Nephron (organoid): ENCODE measurements around the gene FNDC3B.

Source experiments
- H3K27ac Mint-ChIP-seq, 3 experiments: 2 replicates each; pipeline ENCODE4 v1.8.0; 2020; ENCODE audit warnings: mixed read lengths in 3 of 3, mild to moderate bottlenecking in 2 of 3, moderate library complexity in 1 of 3
- H3K27me3 Mint-ChIP-seq: 2 replicates; pipeline ENCODE4 v1.8.0; 2021; ENCODE audit warnings: low read depth, mild to moderate bottlenecking, moderate library complexity, mixed read lengths
- H3K36me3 Mint-ChIP-seq: 2 replicates; pipeline ENCODE4 v1.8.0; 2020; ENCODE audit warnings: low read depth, mixed read lengths
- H3K4me1 Mint-ChIP-seq: 2 replicates; pipeline ENCODE4 v1.8.0; 2020; ENCODE audit warnings: mixed read lengths
- H3K4me3 Mint-ChIP-seq, 3 experiments: 2 replicates each; pipeline ENCODE4 v1.8.0; 2020; ENCODE audit warnings: mild to moderate bottlenecking in 3 of 3, mixed read lengths in 3 of 3, moderate library complexity in 2 of 3
- H3K9me3 Mint-ChIP-seq: 2 replicates; pipeline ENCODE4 v1.8.0; 2020; ENCODE audit warnings: mixed read lengths
- TF ChIP-seq, protein P1 (sequence below), 3 experiments: fragments of 200-600 bp; sonication (generic); IDR thresholded peaks; one replicate each; pipeline ENCODE4 v1.5.0; 2021; ENCODE audit warnings: antibody characterized with exemption in 3 of 3; ENCODE audit not compliant: unreplicated experiment in 3 of 3

The FNDC3B gene

DNA sequence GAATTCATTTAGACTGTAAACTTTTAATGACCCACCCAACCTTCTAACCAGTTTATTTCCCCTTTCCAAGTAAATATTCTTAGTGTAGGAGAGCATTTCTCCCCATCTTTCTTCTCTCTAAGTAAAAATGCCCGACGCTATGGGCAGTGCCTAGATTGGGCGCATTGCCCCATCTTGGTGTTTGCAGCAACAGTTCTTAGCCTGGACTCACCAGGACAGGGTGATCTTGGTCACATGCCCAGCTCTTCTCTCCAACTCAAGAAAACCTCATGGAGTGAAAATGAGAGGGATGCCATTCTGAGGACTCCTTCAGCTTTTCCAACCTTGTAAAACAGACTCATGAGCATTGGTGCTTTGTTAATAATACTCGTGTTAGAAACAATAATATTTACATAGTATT, 332.2 kb downstream of the FNDC3B start:
- H3K27me3 Mint-ChIP-seq: no peaks in the 10 kb centered on the region
- H3K4me3 Mint-ChIP-seq: no peak overlapping the region
- TF ChIP-seq, protein P1, sequence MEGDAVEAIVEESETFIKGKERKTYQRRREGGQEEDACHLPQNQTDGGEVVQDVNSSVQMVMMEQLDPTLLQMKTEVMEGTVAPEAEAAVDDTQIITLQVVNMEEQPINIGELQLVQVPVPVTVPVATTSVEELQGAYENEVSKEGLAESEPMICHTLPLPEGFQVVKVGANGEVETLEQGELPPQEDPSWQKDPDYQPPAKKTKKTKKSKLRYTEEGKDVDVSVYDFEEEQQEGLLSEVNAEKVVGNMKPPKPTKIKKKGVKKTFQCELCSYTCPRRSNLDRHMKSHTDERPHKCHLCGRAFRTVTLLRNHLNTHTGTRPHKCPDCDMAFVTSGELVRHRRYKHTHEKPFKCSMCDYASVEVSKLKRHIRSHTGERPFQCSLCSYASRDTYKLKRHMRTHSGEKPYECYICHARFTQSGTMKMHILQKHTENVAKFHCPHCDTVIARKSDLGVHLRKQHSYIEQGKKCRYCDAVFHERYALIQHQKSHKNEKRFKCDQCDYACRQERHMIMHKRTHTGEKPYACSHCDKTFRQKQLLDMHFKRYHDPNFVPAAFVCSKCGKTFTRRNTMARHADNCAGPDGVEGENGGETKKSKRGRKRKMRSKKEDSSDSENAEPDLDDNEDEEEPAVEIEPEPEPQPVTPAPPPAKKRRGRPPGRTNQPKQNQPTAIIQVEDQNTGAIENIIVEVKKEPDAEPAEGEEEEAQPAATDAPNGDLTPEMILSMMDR (IDR thresholded peaks at IDR 0.05; ENCODE audit: unreplicated experiment in 3 of 3): no peak
- peaks cover 68% of the 10 kb centered on the region for H3K36me3 Mint-ChIP-seq
- H3K4me1 Mint-ChIP-seq: peaks cover 50% of the 10 kb centered on the region
- H3K27ac Mint-ChIP-seq: peak overlapping the region in 1 of 3 experiments; percentile 45
- H3K9me3 Mint-ChIP-seq: no peaks in the 10 kb centered on the region

GRCh38 chr3:172372895-172373294, 333.5 kb downstream of the FNDC3B start:
- Mint-ChIP-seq H3K4me3 (no peak overlapping the region), H3K27ac (peak overlapping the region in 2 of 3 experiments; percentile 50 to 54), H3K9me3 (peaks cover 4% of the 10 kb centered on the region), H3K36me3 (peaks cover 68% of the 10 kb centered on the region), H3K4me1 (peaks cover 38% of the 10 kb centered on the region), H3K27me3 (no peaks in the 10 kb centered on the region)
- TF ChIP-seq, protein P1 (IDR thresholded peaks at IDR 0.05; ENCODE audit: unreplicated experiment in 3 of 3): no peak

DNA sequence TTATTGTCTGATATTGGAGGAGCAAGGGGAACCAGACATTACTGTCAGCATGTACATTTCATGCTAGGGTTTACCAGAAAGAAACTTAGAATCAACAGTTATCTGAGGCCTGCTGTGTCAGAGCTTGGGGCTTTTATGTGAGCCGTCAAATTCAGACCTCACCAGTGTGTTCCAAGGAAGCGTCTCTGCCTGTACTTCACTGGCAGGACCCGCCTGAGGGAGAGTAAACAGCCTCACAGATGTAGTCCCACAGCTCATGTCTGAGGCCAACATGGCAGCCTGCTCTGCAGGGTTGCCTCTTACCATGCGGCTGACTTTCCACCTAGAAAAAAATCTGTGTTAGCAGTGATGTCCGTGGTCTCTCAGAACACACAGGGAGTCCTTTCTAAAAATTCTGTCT, 334.5 kb downstream of the FNDC3B start:
- H3K27me3 Mint-ChIP-seq: no peaks in the 10 kb centered on the region
- H3K4me1 Mint-ChIP-seq: peaks cover 36% of the 10 kb centered on the region
- H3K36me3 Mint-ChIP-seq: peaks cover 76% of the 10 kb centered on the region
- peak overlapping the region in 1 of 3 experiments; percentile 50 for H3K27ac Mint-ChIP-seq
- TF ChIP-seq, protein P1 (IDR thresholded peaks at IDR 0.05; ENCODE audit: unreplicated experiment in 3 of 3): no peak
- no peak overlapping the region for H3K4me3 Mint-ChIP-seq
- peaks cover 13% of the 10 kb centered on the region for H3K9me3 Mint-ChIP-seq

DNA sequence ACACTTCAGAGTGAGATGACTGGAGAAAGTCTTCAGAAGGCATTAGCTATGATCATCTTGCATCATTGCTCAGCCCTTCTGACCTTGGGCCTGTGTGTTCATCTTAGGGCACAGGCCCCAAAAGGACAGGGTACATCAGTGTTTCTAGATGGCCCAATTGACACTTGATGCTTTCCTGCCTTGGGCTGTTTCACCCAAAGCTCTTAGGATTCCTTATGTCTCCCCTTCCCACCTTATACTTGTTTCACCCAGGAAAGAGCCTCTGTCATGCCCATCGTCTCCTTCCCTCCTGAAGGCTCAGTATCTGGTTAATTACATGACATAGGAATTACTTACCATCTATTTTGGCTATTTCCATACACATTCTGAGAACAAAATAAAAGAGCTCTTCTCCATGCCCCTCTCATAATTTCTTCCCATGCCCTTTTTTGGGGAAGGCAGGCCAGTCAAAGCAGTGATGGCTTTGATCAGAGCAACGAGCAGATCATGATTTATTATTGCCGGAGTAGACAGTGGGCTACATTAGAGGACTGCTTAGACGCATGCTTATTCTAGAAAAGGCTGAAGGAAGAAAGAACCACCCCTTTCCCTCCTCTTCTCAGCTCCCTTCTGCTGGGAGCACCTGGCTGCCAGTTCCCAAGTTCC, 335.9 kb downstream of the FNDC3B start:
- Mint-ChIP-seq H3K27me3 (no peaks in the 10 kb centered on the region), H3K27ac (peak overlapping the region in 2 of 3 experiments; percentile 21 to 67), H3K4me3 (no peak overlapping the region), H3K36me3 (peaks cover 81% of the 10 kb centered on the region), H3K9me3 (peaks cover 23% of the 10 kb centered on the region), H3K4me1 (peaks cover 24% of the 10 kb centered on the region)
- TF ChIP-seq, protein P1 (IDR thresholded peaks at IDR 0.05; ENCODE audit: unreplicated experiment in 3 of 3): no peak

DNA sequence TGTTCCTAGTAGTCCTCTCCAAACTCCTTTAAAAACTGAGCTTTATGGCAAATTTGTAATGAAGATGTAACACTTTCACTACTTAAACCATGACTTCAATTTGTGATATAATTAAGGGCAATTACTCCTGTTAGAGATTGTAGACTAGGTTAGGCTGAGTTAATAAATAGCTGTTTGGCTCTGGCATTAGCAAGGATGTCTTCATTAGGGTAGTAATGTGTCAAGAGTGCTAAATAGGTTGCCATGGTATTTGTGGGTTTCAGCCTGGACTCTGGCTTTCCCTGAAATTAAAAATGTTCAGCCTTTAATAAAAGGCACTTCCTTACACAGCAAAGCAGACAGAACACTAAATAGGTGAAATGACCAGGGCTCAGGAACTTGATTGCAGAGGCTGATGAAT, 337.0 kb downstream of the FNDC3B start:
- Mint-ChIP-seq H3K4me1 (peaks cover 17% of the 10 kb centered on the region), H3K36me3 (peaks cover 84% of the 10 kb centered on the region), H3K27me3 (no peaks in the 10 kb centered on the region), H3K4me3 (no peak overlapping the region), H3K27ac (peak overlapping the region in 2 of 3 experiments; percentile 21 to 64), H3K9me3 (peaks cover 34% of the 10 kb centered on the region)
- TF ChIP-seq, protein P1 (IDR thresholded peaks at IDR 0.05; ENCODE audit: unreplicated experiment in 3 of 3): no peak

GRCh38 chr3:172376881-172377280, 337.5 kb downstream of the FNDC3B start:
- H3K4me3 Mint-ChIP-seq: no peak overlapping the region
- peak overlapping the region in 1 of 3 experiments; percentile 64 for H3K27ac Mint-ChIP-seq
- H3K36me3 Mint-ChIP-seq: peaks cover 85% of the 10 kb centered on the region
- TF ChIP-seq, protein P1 (IDR thresholded peaks at IDR 0.05; ENCODE audit: unreplicated experiment in 3 of 3): no peak
- H3K27me3 Mint-ChIP-seq: no peaks in the 10 kb centered on the region
- H3K9me3 Mint-ChIP-seq: peaks cover 37% of the 10 kb centered on the region
- H3K4me1 Mint-ChIP-seq: peaks cover 13% of the 10 kb centered on the region
